Endothelial cell of umbilical vein (primary cell): ENCODE measurements around the gene ACVRL1. TPM values are rescaled to one million over a fixed set of nuclear protein-coding genes. Genes with fewer than 3 reads are reported as not detected.
A peak's percentile ranks its signal among the peaks of the same experiment; 100 is the strongest.

Experiments used
- BruUV-seq: library from RNA; stranded (reverse); fragments of 400-500 nt; replicated peaks from 2 replicates; lab custom pipeline; 2021; lab: Mats Ljungman, UMichigan
- CTCF ChIA-PET: fragments of 300-600, 350-600 bp; sonication (Branson Sonifier 250); formaldehyde crosslinking; loops from one replicate; lab custom pipeline; 2021; ENCODE audit warnings: antibody characterized with exemption, inconsistent platforms; lab: Charles Lee
- POLR2A ChIA-PET: fragments of 300-600, 350-600 bp; sonication (Branson Sonifier 250); formaldehyde crosslinking; loops from one replicate; lab custom pipeline; 2021; ENCODE audit warnings: antibody characterized with exemption, inconsistent platforms; lab: Charles Lee
- DNase-seq: peaks from one replicate; pipeline ENCODE4 v3.0.0-alpha.2; 2011; ENCODE audit warnings: low read depth, low spot score
- FAIRE-seq: peaks from 2 replicates; lab custom pipeline; 2011; peaks lifted over from hg19 to GRCh38; lab: Jason Lieb, UNC
- H2AFZ ChIP-seq: 2 replicates; pipeline ENCODE4 v1.6.0; 2012; ENCODE audit warnings: low read depth, low read length, control low read depth, inconsistent platforms
- H3K27ac ChIP-seq: 2 replicates; pipeline ENCODE4 v1.5.1; 2011; ENCODE audit warnings: low read depth, mild to moderate bottlenecking, control low read depth, low read length, moderate library complexity; ENCODE audit not compliant: insufficient read depth
- H3K27me3 ChIP-seq, 2 experiments: 2 replicates each; pipeline versions ENCODE4 v1.6.0 to v1.6.1; 2011; ENCODE audit warnings: low read length in 2 of 2, mixed read lengths in 1 of 2; ENCODE audit not compliant: control insufficient read depth in 2 of 2, insufficient read depth in 2 of 2
- H3K36me3 ChIP-seq, 2 experiments: 2 replicates in 1 of 2; 3 replicates in 1 of 2; pipeline ENCODE4 v1.5.1; 2011; ENCODE audit warnings: low read length in 2 of 2, mild to moderate bottlenecking in 1 of 2, moderate library complexity in 1 of 2; ENCODE audit not compliant: control insufficient read depth in 2 of 2, insufficient read depth in 2 of 2; ENCODE audit errors: extremely low read depth in 1 of 2
- H3K4me1 ChIP-seq: 3 replicates; pipeline ENCODE4 v1.5.1; 2011; ENCODE audit warnings: mild to moderate bottlenecking, low read length; ENCODE audit not compliant: control insufficient read depth, insufficient read depth; ENCODE audit errors: extremely low read depth
- H3K4me2 ChIP-seq: 2 replicates; pipeline ENCODE4 v1.6.1; 2011; ENCODE audit warnings: low read length, control low read depth, mixed read lengths; ENCODE audit not compliant: insufficient read depth
- H3K4me3 ChIP-seq, 3 experiments: fragments of 200-600 bp in 1 of 3; sonication (generic), shearing (Covaris generic) in 1 of 3; replicated peaks in 1 of 3; 2 replicates each; pipeline ENCODE4 v1.5.1; 2011 to 2016; ENCODE audit warnings: control low read depth in 3 of 3, low read length in 3 of 3, mild to moderate bottlenecking in 2 of 3, inconsistent platforms in 1 of 3, low read depth in 1 of 3, moderate library complexity in 1 of 3; ENCODE audit not compliant: insufficient read depth in 1 of 3
- H3K79me2 ChIP-seq: 2 replicates; pipeline ENCODE4 v1.6.0; 2012; ENCODE audit warnings: low read length, inconsistent platforms; ENCODE audit not compliant: control insufficient read depth, insufficient read depth
- H3K9ac ChIP-seq: replicated peaks from 2 replicates; pipeline ENCODE3; 2011; ENCODE audit warnings: low read length, control low read depth; ENCODE audit not compliant: insufficient read depth; ENCODE audit errors: extremely low read depth
- H3K9me1 ChIP-seq: replicated peaks from 3 replicates; pipeline ENCODE4 v1.6.0; 2011; ENCODE audit warnings: mild to moderate bottlenecking, low read length; ENCODE audit not compliant: control insufficient read depth, insufficient read depth; ENCODE audit errors: extremely low read depth
- H3K9me3 ChIP-seq: replicated peaks from 2 replicates; pipeline ENCODE4 v1.5.1; 2012; ENCODE audit warnings: low read length, inconsistent platforms; ENCODE audit not compliant: control insufficient read depth, insufficient read depth
- H4K20me1 ChIP-seq: replicated peaks from 2 replicates; pipeline ENCODE3; 2011; ENCODE audit warnings: mild to moderate bottlenecking, low read length; ENCODE audit not compliant: control insufficient read depth, insufficient read depth; ENCODE audit errors: extremely low read depth
- EZH2 ChIP-seq: IDR thresholded peaks from 2 replicates; pipeline ENCODE4 v1.6.1; 2012; ENCODE audit warnings: borderline replicate concordance, low read depth, mild to moderate bottlenecking, moderate library complexity, low read length, inconsistent platforms; ENCODE audit not compliant: severe bottlenecking
- FOS ChIP-seq: IDR thresholded peaks from 2 replicates; pipeline ENCODE4 v1.6.1; 2011; ENCODE audit warnings: mild to moderate bottlenecking, low read length, moderate library complexity, borderline replicate concordance; ENCODE audit not compliant: insufficient read depth
- GATA2 ChIP-seq: IDR thresholded peaks from 2 replicates; pipeline ENCODE4 v1.7.0; 2011; ENCODE audit warnings: low read depth, mild to moderate bottlenecking, moderate library complexity, mixed read lengths, low read length; ENCODE audit not compliant: insufficient read length, insufficient read depth
- JUN ChIP-seq: IDR thresholded peaks from 2 replicates; pipeline ENCODE4 v1.6.1; 2011; ENCODE audit warnings: borderline replicate concordance, low read depth; ENCODE audit not compliant: insufficient read length, insufficient read depth
- MAX ChIP-seq: IDR thresholded peaks from 2 replicates; pipeline ENCODE4 v1.6.1; 2011; ENCODE audit not compliant: insufficient read depth, insufficient read length
- MYC ChIP-seq: IDR thresholded peaks from one replicate; pipeline ENCODE4 v1.6.1; 2011; ENCODE audit warnings: mild to moderate bottlenecking, low read depth, low read length
- POLR2A ChIP-seq: IDR thresholded peaks from 2 replicates; pipeline ENCODE4 v1.6.1; 2012; ENCODE audit warnings: low read depth, mild to moderate bottlenecking, control low read depth, low read length
- POLR2AphosphoS5 ChIP-seq: IDR thresholded peaks from 2 replicates; pipeline ENCODE4 v1.6.1; 2012; ENCODE audit warnings: low read depth, mild to moderate bottlenecking, control low read depth, low read length, moderate library complexity; ENCODE audit not compliant: insufficient read depth
- dilution Hi-C: fragments of 300-500 bp; cut with MboI; formaldehyde crosslinking; loops from one replicate; pipeline ENCODE4 v1.15.0; 2019; ENCODE audit warnings: low sequenced_read_pairs; ENCODE audit not compliant: extremely low pct_ligation_motif_present
- intact Hi-C: fragments of 100-400 bp; cut with micrococcal nuclease; formaldehyde crosslinking; loops from one replicate; pipeline ENCODE4 v1.10.0; 2022
- polyA plus RNA-seq, 4 experiments: library from polyadenylated mRNA; depleted of rRNA in 3 of 4; stranded (reverse) in 3 of 4; unstranded in 1 of 4; fragments of >200 nt; gene quantifications; 2 replicates each; pipeline versions ENCODE4 v1.2.1 to v1.2.3, GENCODE V29; 2011 to 2012; ENCODE audit warnings: missing spikeins in 1 of 4
- total RNA-seq: library from RNA; stranded (reverse); gene quantifications from 2 replicates; pipeline ENCODE4 v1.2.3, GENCODE V29; 2021
- TF ChIP-seq, protein P1 (sequence below), 2 donors: IDR thresholded peaks; 1 replicate in 1 of 2; 2 replicates in 1 of 2; pipeline ENCODE4 v1.5.1; 2011; ENCODE audit warnings: low read length in 2 of 2, mild to moderate bottlenecking in 2 of 2, moderate library complexity in 2 of 2, control low read depth in 1 of 2, inconsistent platforms in 1 of 2, low read depth in 1 of 2; ENCODE audit not compliant: insufficient read depth in 1 of 2; ENCODE audit errors: extremely low read depth in 1 of 2

Gene ACVRL1
- total and polyA plus RNA-seq, 2 donors (not counting 3 experiments of a cell fraction or from before 2014, with no cell fraction given) = 355 to 404 TPM

DNA sequence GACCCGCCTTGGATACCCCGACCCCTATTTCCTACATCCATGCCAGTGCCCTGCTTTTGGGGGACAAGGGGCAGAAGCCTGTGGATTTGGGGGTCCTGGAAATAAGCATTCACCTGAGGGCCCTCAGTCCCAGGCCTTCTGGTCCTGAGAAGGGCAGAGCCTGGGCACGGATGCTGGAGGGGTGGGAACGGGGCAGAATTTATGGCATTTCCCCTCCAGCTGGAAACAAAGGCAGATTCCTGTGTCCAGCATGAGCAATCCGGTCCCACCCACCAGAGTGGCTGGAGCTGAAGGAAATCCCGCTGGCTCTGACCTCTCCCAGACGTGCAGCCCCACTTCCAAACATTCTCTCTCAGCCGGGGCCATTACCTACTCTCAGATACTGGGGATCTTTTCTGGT is 10.1 kb upstream of the ACVRL1 start:
- DNase-seq (peak; percentile 91), FAIRE-seq (peak; percentile 99)
- ChIA-PET CTCF (interaction anchor here (1.0 to 10.5 kb wide), 9 partner anchors 9 to 126 kb away, joined by 3 to 393 read pairs (median 5); partner anchors contain the start of genes ACVRL1 and ANKRD33), POLR2A (interaction anchor here (0.7 to 2.7 kb wide), 4 partner anchors 9 to 29 kb away, joined by 3 to 18 read pairs (median 4); partner anchors contain the start of genes ACVRL1 and ANKRD33)
- Histone ChIP-seq H3K27me3 (no peaks in the 10 kb centered on the region), H3K79me2 (no peaks in the 10 kb centered on the region), H3K4me2 (peak overlapping the region; percentile 26), H3K27ac (peak overlapping the region; percentile 95), H4K20me1 (no peaks in the 10 kb centered on the region), H3K36me3 (no peaks in the 10 kb centered on the region), H3K9me3 (no peaks in the 10 kb centered on the region), H3K9ac (peak overlapping the region; percentile 65), H3K4me1 (peaks cover 56% of the 10 kb centered on the region), H3K4me3 (no peak overlapping the region), H3K9me1 (no peaks in the 10 kb centered on the region), H2AFZ (no peak overlapping the region)
- dilution Hi-C loops = no loop called here
- intact Hi-C loops = loop anchor here (1.0 to 2.0 kb wide), 2 partner anchors 8 to 76 kb away; no protein-coding TSS in a partner anchor
- TF ChIP-seq FOS (peak; percentile 16), MYC (no peak), POLR2AphosphoS5 (peak; percentile 87)
- TF ChIP-seq, protein P1, sequence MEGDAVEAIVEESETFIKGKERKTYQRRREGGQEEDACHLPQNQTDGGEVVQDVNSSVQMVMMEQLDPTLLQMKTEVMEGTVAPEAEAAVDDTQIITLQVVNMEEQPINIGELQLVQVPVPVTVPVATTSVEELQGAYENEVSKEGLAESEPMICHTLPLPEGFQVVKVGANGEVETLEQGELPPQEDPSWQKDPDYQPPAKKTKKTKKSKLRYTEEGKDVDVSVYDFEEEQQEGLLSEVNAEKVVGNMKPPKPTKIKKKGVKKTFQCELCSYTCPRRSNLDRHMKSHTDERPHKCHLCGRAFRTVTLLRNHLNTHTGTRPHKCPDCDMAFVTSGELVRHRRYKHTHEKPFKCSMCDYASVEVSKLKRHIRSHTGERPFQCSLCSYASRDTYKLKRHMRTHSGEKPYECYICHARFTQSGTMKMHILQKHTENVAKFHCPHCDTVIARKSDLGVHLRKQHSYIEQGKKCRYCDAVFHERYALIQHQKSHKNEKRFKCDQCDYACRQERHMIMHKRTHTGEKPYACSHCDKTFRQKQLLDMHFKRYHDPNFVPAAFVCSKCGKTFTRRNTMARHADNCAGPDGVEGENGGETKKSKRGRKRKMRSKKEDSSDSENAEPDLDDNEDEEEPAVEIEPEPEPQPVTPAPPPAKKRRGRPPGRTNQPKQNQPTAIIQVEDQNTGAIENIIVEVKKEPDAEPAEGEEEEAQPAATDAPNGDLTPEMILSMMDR (IDR thresholded peaks at IDR 0.05; ENCODE audit: extremely low read depth in 1 of 2, insufficient read depth in 1 of 2, low read depth in 1 of 2, low read length in 2 of 2) = no peak
- no TSS peak for BruUV-seq

- peaks cover 67% of the 10 kb centered on the region for H3K4me1 ChIP-seq
- CTCF ChIA-PET = interaction anchor here (0.9 to 10.5 kb wide), 7 partner anchors 11 to 127 kb away, joined by 3 to 393 read pairs (median 5); partner anchors contain the start of gene ACVRL1
- peak overlapping the region; percentile 47 for H3K9ac ChIP-seq
- H3K79me2 ChIP-seq = no peaks in the 10 kb centered on the region
- dilution Hi-C loops (no loop called here), intact Hi-C loops (no loop called here)
- TF ChIP-seq EZH2 (no peak), POLR2AphosphoS5 (no peak), MAX (no peak), GATA2 (no peak), MYC (no peak), FOS (no peak), JUN (no peak), POLR2A (no peak)
- TF ChIP-seq, protein P1 (IDR thresholded peaks at IDR 0.05; ENCODE audit: extremely low read depth in 1 of 2, insufficient read depth in 1 of 2, low read depth in 1 of 2, low read length in 2 of 2) = no peak
- H3K9me1 ChIP-seq = no peaks in the 10 kb centered on the region
- no peaks in the 10 kb centered on the region for H3K9me3 ChIP-seq
- peak overlapping the region; percentile 95 for H3K27ac ChIP-seq
- FAIRE-seq = no peak
- no peak for DNase-seq
- POLR2A ChIA-PET = interaction anchor here (0.6 to 2.7 kb wide), 6 partner anchors 8 to 105 kb away, joined by 4 to 18 read pairs (median 6); partner anchors contain the start of gene ACVRL1
- H2AFZ ChIP-seq = no peak overlapping the region
- H3K4me2 ChIP-seq = peak overlapping the region; percentile 58
- no peaks in the 10 kb centered on the region for H3K36me3 ChIP-seq
- TSS peak; percentile 55 for BruUV-seq
- no peak overlapping the region for H3K4me3 ChIP-seq
- no peaks in the 10 kb centered on the region for H4K20me1 ChIP-seq
- no peaks in the 10 kb centered on the region for H3K27me3 ChIP-seq
Observed at GRCh38 chr12:51898506-51898905, 8.8 kb upstream of the ACVRL1 start.
